Esophagus (tissue), 2 donors: Measurements from ENCODE around the gene PBX1. TPM values are rescaled to one million over a fixed set of nuclear protein-coding genes. Genes with fewer than 3 reads are reported as not detected.
A peak's percentile ranks its signal among the peaks of the same experiment; 100 is the strongest.
"Not testable (repeated sequence)": the region's sequence is repeated elsewhere in the genome, so short reads cannot be mapped to it uniquely, and the experiment has no call there.

Experiments used
- H3K27ac ChIP-seq, 2 donors: one replicate each; pipeline ENCODE4 v1.5.1; 2013; ENCODE audit warnings: low read depth in 2 of 2, mild to moderate bottlenecking in 2 of 2, inconsistent platforms in 1 of 2, low read length in 1 of 2, moderate library complexity in 1 of 2
- H3K27me3 ChIP-seq, 2 donors: one replicate each; pipeline ENCODE4 v1.6.1; 2013; ENCODE audit warnings: low read length in 2 of 2, control low read depth in 1 of 2, mild to moderate bottlenecking in 1 of 2; ENCODE audit not compliant: insufficient read depth in 2 of 2, control insufficient read depth in 1 of 2
- H3K36me3 ChIP-seq, 2 donors: one replicate each; pipeline ENCODE4 v1.6.1; 2013; ENCODE audit warnings: low read length in 1 of 2; ENCODE audit not compliant: control insufficient read depth in 2 of 2, insufficient read depth in 2 of 2
- H3K4me1 ChIP-seq, 2 donors: one replicate each; pipeline ENCODE4 v1.6.1; 2013; ENCODE audit warnings: low read length in 1 of 2; ENCODE audit not compliant: control insufficient read depth in 2 of 2, insufficient read depth in 2 of 2
- H3K4me3 ChIP-seq, 2 donors: one replicate each; pipeline ENCODE4 v1.5.1; 2013; ENCODE audit warnings: low read length in 2 of 2, mild to moderate bottlenecking in 2 of 2, low read depth in 1 of 2, moderate library complexity in 1 of 2
- H3K9me3 ChIP-seq, 2 donors: one replicate each; pipeline ENCODE4 v1.6.1; 2013; ENCODE audit warnings: mild to moderate bottlenecking in 2 of 2, low read depth in 1 of 2, low read length in 1 of 2, moderate library complexity in 1 of 2; ENCODE audit not compliant: control insufficient read depth in 2 of 2, insufficient read depth in 1 of 2
- WGBS, 2 donors: extraction: QIAGEN DNeasy Blood & Tissue Kit; methylation state at CpG; one replicate each; pipeline ENCODE4 v1.1.7; 2013; 5-methylcytosine and 5-hydroxymethylcytosine counted together
- polyA plus RNA-seq, 2 donors: library from polyadenylated mRNA; stranded (reverse); fragments of 200-250 nt; gene quantifications; one replicate each; pipeline ENCODE4 v1.2.3, GENCODE V29; 2013
- donor health status: healthy with polysubstance abuse.
- donor health status: Bipolar disorder and iron deficiency.

PBX1 gene
- polyA plus RNA-seq, 2 donors = 8.1 to 10.5 TPM

DNA sequence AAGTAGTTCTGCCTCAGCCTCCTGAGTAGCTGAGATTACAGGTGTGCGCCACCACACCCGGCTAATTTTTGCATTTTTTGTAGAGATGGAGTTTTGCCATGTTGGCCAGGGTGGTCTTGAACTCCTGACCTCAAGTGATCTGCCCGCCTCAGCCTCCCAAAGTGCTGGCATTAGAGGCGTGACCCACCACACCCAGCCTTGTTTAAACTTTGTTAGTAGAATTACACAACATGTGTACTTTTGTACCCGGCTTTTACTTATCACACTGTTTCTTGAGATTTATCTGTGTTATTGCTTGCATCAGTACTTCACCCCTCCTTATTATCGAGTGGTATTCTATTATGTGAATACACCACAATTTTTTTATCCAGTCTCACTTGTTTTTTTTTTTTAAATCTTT is 94.0 kb downstream of the PBX1 start:
- WGBS, 2 donors = 65 to 85% methylated on average over 6 of the region's 6 CpGs

DNA sequence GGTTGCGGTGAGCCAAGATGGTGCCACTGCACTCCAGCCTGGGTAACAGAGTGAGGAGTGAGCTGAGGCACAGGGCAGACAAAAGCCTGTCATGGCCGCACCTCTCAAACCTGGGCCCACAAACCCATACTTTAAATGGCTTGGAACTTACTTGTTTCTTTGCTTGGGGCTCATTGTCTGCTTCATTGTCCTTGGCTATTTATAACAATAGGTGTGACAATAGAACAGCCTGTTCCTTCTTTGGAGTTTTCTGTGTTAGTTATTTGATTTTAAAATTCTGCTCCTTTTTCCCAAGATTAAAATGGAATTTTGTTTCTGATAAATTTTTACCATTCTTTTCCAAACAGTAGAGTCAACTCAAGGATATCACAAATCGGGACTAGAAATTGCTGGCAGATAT is 94.7 kb downstream of the PBX1 start:
- no peak overlapping the region for H3K27ac ChIP-seq
- 83 to 88% methylated on average over 3 of the region's 3 CpGs for WGBS, 2 donors
- peaks cover 6% of the 10 kb centered on the region in 2 donors for H3K4me1 ChIP-seq

More for the DNA sequence above, 94.0 kb downstream of the PBX1 start:
- not testable (repeated sequence) for H3K9me3 ChIP-seq, H3K27me3 ChIP-seq, H3K27ac ChIP-seq, H3K36me3 ChIP-seq, H3K4me1 ChIP-seq, H3K4me3 ChIP-seq

DNA sequence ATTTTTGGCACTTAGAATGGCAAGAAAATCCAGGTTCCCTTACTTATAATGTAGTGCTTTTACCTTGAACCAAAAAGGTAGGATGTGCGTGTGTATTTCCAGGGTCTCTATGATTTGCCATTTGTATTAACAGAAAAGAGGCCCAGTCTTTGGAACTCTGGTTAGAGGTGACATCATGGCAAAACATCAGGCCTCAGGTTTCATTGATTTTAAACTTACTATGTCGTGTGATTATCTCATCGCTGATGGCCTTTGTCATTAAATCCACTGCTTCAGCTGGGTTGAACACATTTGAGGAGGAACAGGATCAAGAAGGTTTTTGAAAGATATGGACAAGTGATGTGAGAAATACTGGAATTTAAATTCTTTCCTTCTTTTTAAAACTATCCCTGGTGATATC is 95.2 kb downstream of the PBX1 start:
- no peaks in the 10 kb centered on the region for H3K36me3 ChIP-seq
- H3K4me3 ChIP-seq = no peak overlapping the region
- H3K27ac ChIP-seq = no peak overlapping the region
- no peaks in the 10 kb centered on the region for H3K27me3 ChIP-seq
- H3K9me3 ChIP-seq = peaks cover 0 to 2% of the 10 kb centered on the region in 2 donors
- peaks cover 6% of the 10 kb centered on the region in 2 donors for H3K4me1 ChIP-seq
- WGBS, 2 donors = 53 to 56% methylated on average over 3 of the region's 3 CpGs

More for the DNA sequence above, 94.7 kb downstream of the PBX1 start:
- Histone ChIP-seq H3K4me3 (no peak overlapping the region), H3K36me3 (no peaks in the 10 kb centered on the region), H3K27me3 (no peaks in the 10 kb centered on the region), H3K9me3 (peaks cover 0 to 2% of the 10 kb centered on the region in 2 donors)

- H3K9me3 ChIP-seq = no peaks in the 10 kb centered on the region
- H3K4me1 ChIP-seq = peaks cover 4 to 10% of the 10 kb centered on the region in 2 donors
- no peaks in the 10 kb centered on the region for H3K36me3 ChIP-seq
- peak overlapping the region; percentile 49 to 81 for H3K27ac ChIP-seq
- no peak overlapping the region for H3K4me3 ChIP-seq
- 37 to 43% methylated on average over 3 of the region's 3 CpGs for WGBS, 2 donors
- no peaks in the 10 kb centered on the region for H3K27me3 ChIP-seq
Observed at GRCh38 chr1:164658864-164659263, 99.9 kb downstream of the PBX1 start.

GRCh38 chr1:164659621-164660411 is 100.8 kb downstream of the PBX1 start:
- peaks cover 0 to 2% of the 10 kb centered on the region in 2 donors for H3K36me3 ChIP-seq
- H3K9me3 ChIP-seq = no peaks in the 10 kb centered on the region
- 31 to 41% methylated on average over 4 of the region's 4 CpGs for WGBS, 2 donors
- H3K4me1 ChIP-seq = peaks cover 8 to 10% of the 10 kb centered on the region in 2 donors
- H3K4me3 ChIP-seq = no peak overlapping the region
- H3K27me3 ChIP-seq = no peaks in the 10 kb centered on the region
- H3K27ac ChIP-seq = peak overlapping the region; percentile 81 to 93

DNA sequence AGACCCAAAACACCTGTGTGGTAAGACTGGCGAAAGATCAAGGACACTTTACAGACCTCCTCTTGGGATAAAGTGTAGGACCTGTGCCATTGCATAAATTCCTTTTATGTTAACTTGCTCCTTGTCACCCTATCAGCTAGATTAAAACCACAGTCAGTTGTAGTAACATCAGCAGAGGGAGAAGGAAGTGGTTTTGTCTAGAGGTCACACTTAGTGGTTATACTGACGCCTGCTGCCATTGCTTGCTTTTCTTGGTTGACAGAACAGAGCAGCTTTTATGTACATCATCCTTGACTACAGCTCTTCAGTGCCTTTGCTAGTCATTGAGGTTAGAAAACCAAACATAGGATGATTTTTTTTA is 101.4 kb downstream of the PBX1 start:
- Histone ChIP-seq H3K27me3 (no peaks in the 10 kb centered on the region), H3K4me1 (peaks cover 8 to 10% of the 10 kb centered on the region in 2 donors), H3K4me3 (no peak overlapping the region), H3K27ac (peak overlapping the region; percentile 48 to 81), H3K9me3 (no peaks in the 10 kb centered on the region), H3K36me3 (peaks cover 0 to 2% of the 10 kb centered on the region in 2 donors)
- WGBS, 2 donors = 25 to 33% methylated on average over 2 of the region's 2 CpGs

DNA sequence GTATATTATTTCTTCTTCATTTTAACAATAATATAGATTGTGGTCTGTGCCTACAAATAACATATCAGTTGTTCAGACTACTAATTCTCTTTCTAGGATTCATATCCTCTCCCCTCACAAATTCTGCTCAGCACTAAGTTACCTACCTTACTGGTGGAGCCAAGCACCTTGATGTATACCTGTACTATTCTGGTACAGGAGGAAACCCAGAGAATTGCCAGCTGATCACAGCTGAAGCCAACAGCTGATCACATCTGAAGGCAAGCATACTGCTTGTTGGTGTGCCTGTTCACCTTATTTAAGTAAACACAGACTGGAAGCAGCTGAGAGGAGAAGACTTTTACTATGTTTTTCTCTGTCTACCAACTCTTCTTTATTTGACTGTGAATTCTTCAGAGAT is 101.8 kb downstream of the PBX1 start:
- Histone ChIP-seq H3K4me1 (peaks cover 8 to 10% of the 10 kb centered on the region in 2 donors), H3K27ac (peak overlapping the region; percentile 70 to 81), H3K4me3 (no peak overlapping the region), H3K27me3 (no peaks in the 10 kb centered on the region), H3K9me3 (no peaks in the 10 kb centered on the region), H3K36me3 (peaks cover 0 to 2% of the 10 kb centered on the region in 2 donors)

- no peak overlapping the region for H3K4me3 ChIP-seq
- H3K9me3 ChIP-seq = no peaks in the 10 kb centered on the region
- H3K27ac ChIP-seq = no peak overlapping the region
- 80 to 86% methylated on average over 5 of the region's 5 CpGs for WGBS, 2 donors
- peaks cover 8 to 10% of the 10 kb centered on the region in 2 donors for H3K4me1 ChIP-seq
- H3K27me3 ChIP-seq = no peaks in the 10 kb centered on the region
- H3K36me3 ChIP-seq = peaks cover 0 to 2% of the 10 kb centered on the region in 2 donors
Observed at GRCh38 chr1:164662462-164662861, 103.5 kb downstream of the PBX1 start.

- Histone ChIP-seq H3K36me3 (peaks cover 0 to 2% of the 10 kb centered on the region in 2 donors), H3K4me3 (no peak overlapping the region), H3K27me3 (no peaks in the 10 kb centered on the region), H3K4me1 (peaks cover 10 to 12% of the 10 kb centered on the region in 2 donors), H3K27ac (peak overlapping the region in 1 of 2 donors; percentile 31), H3K9me3 (no peaks in the 10 kb centered on the region)
- 59 to 60% methylated on average over 1 of the region's 1 CpG for WGBS, 2 donors
Observed at GRCh38 chr1:164662955-164663354, 104.0 kb downstream of the PBX1 start.

DNA sequence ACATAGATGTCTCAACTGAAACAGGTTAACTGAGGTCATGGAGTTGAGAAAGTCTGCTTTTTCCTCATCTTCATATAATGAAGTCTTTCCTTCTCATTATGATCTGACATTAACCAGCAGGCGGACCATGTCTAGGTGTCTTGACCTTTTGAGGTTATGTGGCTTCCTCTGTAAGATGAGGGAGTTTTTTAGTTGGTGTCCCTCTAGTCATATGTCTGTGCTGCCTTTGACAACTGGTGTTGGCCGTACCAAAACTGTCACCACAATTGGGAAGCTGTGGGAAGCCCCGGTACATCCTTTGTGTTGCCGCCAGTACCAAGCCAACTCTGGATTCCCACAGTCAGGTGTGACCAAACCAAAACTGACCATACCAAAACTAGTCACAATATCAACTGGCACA is 105.1 kb downstream of the PBX1 start:
- Histone ChIP-seq H3K4me3 (no peak overlapping the region), H3K9me3 (no peaks in the 10 kb centered on the region), H3K27ac (peak overlapping the region in 1 of 2 donors; percentile 21), H3K36me3 (peaks cover 0 to 2% of the 10 kb centered on the region in 2 donors), H3K27me3 (no peaks in the 10 kb centered on the region), H3K4me1 (peaks cover 10 to 12% of the 10 kb centered on the region in 2 donors)
- 88 to 90% methylated on average over 4 of the region's 4 CpGs for WGBS, 2 donors
